HCT116 (cell line): Measurements from ENCODE around the gene MXRA7. TPM values are rescaled to one million over a fixed set of nuclear protein-coding genes. Genes with fewer than 3 reads are reported as not detected.

Experiments
- ATAC-seq: fragments of 200-7000 bp; cut with Tn5 transposase; 2 replicates; pipeline ENCODE4 v1.9.1; 2020; ENCODE audit warnings: mild to moderate bottlenecking, moderate library complexity
- BruUV-seq: library from RNA; stranded (reverse); fragments of 400-500 nt; replicated peaks from 2 replicates; lab custom pipeline; 2021; lab: Mats Ljungman, UMichigan
- CTCF ChIA-PET: fragments of 300-600 bp; sonication (Branson Sonifier 250); formaldehyde crosslinking; loops from one replicate; lab custom pipeline; 2021; ENCODE audit warnings: antibody characterized with exemption; lab: Charles Lee
- POLR2A ChIA-PET: fragments of 300-600, 350-600 bp; sonication (Branson Sonifier 250); formaldehyde crosslinking; loops from one replicate; lab custom pipeline; 2021; ENCODE audit warnings: antibody characterized with exemption; lab: Charles Lee
- RAD21 ChIA-PET, 2 experiments: fragments of 300-600 bp; sonication (Branson Sonifier 250); formaldehyde crosslinking; loops; one replicate each; lab custom pipeline; 2023; ENCODE audit warnings: low total read pairs in 2 of 2; ENCODE audit not compliant: uncharacterized antibody in 2 of 2, unreplicated experiment in 2 of 2, low non-redundant PET in 1 of 2; lab: Charles Lee
- DNase-seq: peaks from one replicate; pipeline ENCODE4 v3.0.0-alpha.2; 2010; ENCODE audit warnings: low read depth, low spot score
- H2AFZ ChIP-seq: fragments of 200-600 bp; shearing (Covaris generic), sonication (generic); 2 replicates; pipeline ENCODE4 v1.6.1; 2017; ENCODE audit warnings: low read depth, mixed run types, mixed read lengths, antibody characterized with exemption, low read length; ENCODE audit not compliant: poor library complexity, severe bottlenecking
- H3K27ac ChIP-seq: 2 replicates; pipeline ENCODE4 v1.5.1; 2012; ENCODE audit warnings: low read depth, low read length
- H3K27me3 ChIP-seq: fragments of 200-600 bp; sonication (generic); 2 replicates; pipeline ENCODE4 v1.6.1; 2016; ENCODE audit warnings: mixed run types, low read length, mixed read lengths; ENCODE audit not compliant: insufficient read depth
- H3K36me3 ChIP-seq, 2 experiments: fragments of 200-500 bp in 1 of 2; fragments of 200-600 bp in 1 of 2; sonication (Bioruptor generic) in 1 of 2; sonication (generic) in 1 of 2; 2 replicates each; pipeline versions ENCODE4 v1.5.1 to v1.6.1; 2014 to 2016; ENCODE audit warnings: low read length in 2 of 2, inconsistent platforms in 1 of 2, mixed read lengths in 1 of 2, mixed run types in 1 of 2; ENCODE audit not compliant: insufficient read depth in 2 of 2, control insufficient read depth in 1 of 2
- H3K4me1 ChIP-seq, 2 experiments: fragments of 200-600 bp in 1 of 2; sonication (generic) in 1 of 2; 2 replicates each; pipeline versions ENCODE4 v1.5.1 to v1.6.1; 2012 to 2017; ENCODE audit warnings: low read length in 2 of 2, inconsistent platforms in 1 of 2, mild to moderate bottlenecking in 1 of 2, mixed read lengths in 1 of 2, mixed run types in 1 of 2, moderate library complexity in 1 of 2; ENCODE audit not compliant: insufficient read depth in 2 of 2, control insufficient read depth in 1 of 2
- H3K4me2 ChIP-seq: fragments of 200-600 bp; sonication (generic); 2 replicates; pipeline ENCODE4 v1.6.1; 2017; ENCODE audit warnings: mixed run types, low read length, mixed read lengths
- H3K4me3 ChIP-seq, 2 experiments: fragments of 200-600 bp in 1 of 2; sonication (generic) in 1 of 2; replicated peaks in 1 of 2; 2 replicates each; pipeline ENCODE4 v1.5.1; 2011 to 2016; ENCODE audit warnings: low read length in 2 of 2, control low read depth in 1 of 2, low read depth in 1 of 2, mild to moderate bottlenecking in 1 of 2, mixed read lengths in 1 of 2, mixed run types in 1 of 2
- H3K79me2 ChIP-seq: fragments of 200-600 bp; sonication (generic); 2 replicates; pipeline ENCODE4 v1.6.1; 2017; ENCODE audit warnings: mild to moderate bottlenecking, mixed run types, low read length, moderate library complexity, mixed read lengths; ENCODE audit not compliant: insufficient read depth
- H3K9ac ChIP-seq: fragments of 200-600 bp; sonication (generic); 2 replicates; pipeline ENCODE4 v1.6.1; 2016; ENCODE audit warnings: low read length, mixed read lengths
- H3K9me2 ChIP-seq: fragments of 200-600 bp; sonication (generic), shearing (Covaris generic); 2 replicates; pipeline ENCODE4 v1.6.1; 2017; ENCODE audit warnings: mixed run types, mild to moderate bottlenecking, moderate library complexity; ENCODE audit not compliant: insufficient read depth
- H3K9me3 ChIP-seq, 2 experiments: fragments of 200-500 bp in 1 of 2; fragments of 200-600 bp in 1 of 2; sonication (Bioruptor generic) in 1 of 2; sonication (generic) in 1 of 2; 2 replicates each; pipeline ENCODE4 v1.6.1; 2014 to 2017; ENCODE audit warnings: low read length in 2 of 2, mixed read lengths in 2 of 2, inconsistent platforms in 1 of 2, low read depth in 1 of 2, mild to moderate bottlenecking in 1 of 2, mixed run types in 1 of 2, moderate library complexity in 1 of 2; ENCODE audit not compliant: control insufficient read depth in 1 of 2, insufficient read depth in 1 of 2
- H4K20me1 ChIP-seq: fragments of 200-600 bp; sonication (generic), shearing (Covaris generic); 2 replicates; pipeline ENCODE4 v1.6.1; 2017; ENCODE audit warnings: mixed run types, mild to moderate bottlenecking, moderate library complexity; ENCODE audit not compliant: insufficient read depth
- ATF3 ChIP-seq: IDR thresholded peaks from 2 replicates; pipeline ENCODE4 v1.6.1; 2012
- CTCF ChIP-seq, 3 experiments: fragments of 200-600 bp in 1 of 3; sonication (generic) in 1 of 3; IDR thresholded peaks in 2 of 3; conservative IDR thresholded peaks in 1 of 3; 2 replicates each; pipeline ENCODE4 v1.5.1; 2012 to 2017; ENCODE audit warnings: low read depth in 2 of 3, low read length in 2 of 3, antibody characterized with exemption in 1 of 3, borderline replicate concordance in 1 of 3, control low read depth in 1 of 3, mild to moderate bottlenecking in 1 of 3, mixed read lengths in 1 of 3, mixed run types in 1 of 3, moderate library complexity in 1 of 3; ENCODE audit not compliant: insufficient read depth in 1 of 3
- EGR1 ChIP-seq: IDR thresholded peaks from 2 replicates; pipeline ENCODE4 v1.6.1; 2012; ENCODE audit warnings: low read depth
- ZBTB33 ChIP-seq: IDR thresholded peaks from 2 replicates; pipeline ENCODE4 v1.6.1; 2011; ENCODE audit warnings: mild to moderate bottlenecking, low read length, moderate library complexity; ENCODE audit not compliant: insufficient replicate concordance; ENCODE audit errors: extremely low read depth
- ZNF274 ChIP-seq: fragments of 200-500 bp; sonication (Bioruptor generic); IDR thresholded peaks from 2 replicates; pipeline ENCODE4 v1.6.1; 2014; ENCODE audit warnings: mild to moderate bottlenecking, low read depth, low read length, inconsistent platforms
- intact Hi-C: fragments of 100-400 bp; cut with micrococcal nuclease; formaldehyde crosslinking; loops from 2 replicates; pipeline ENCODE4 v1.10.0; 2022
- total RNA-seq: library from RNA; stranded (reverse); gene quantifications from one replicate; pipeline ENCODE4 v1.2.1, GENCODE V29; 2021; ENCODE audit not compliant: unreplicated experiment

The MXRA7 gene
- total RNA-seq, 1 experiment from 2014 or later, result 57.1 TPM

- TF ChIP-seq ZBTB33 (no peak), EGR1 (no peak), CTCF (IDR thresholded peaks at IDR 0.05 in 2 of 3, conservative IDR thresholded peaks at IDR 0.05 in 1 of 3; ENCODE audit: borderline replicate concordance in 1 of 3, insufficient read depth in 1 of 3, low read depth in 2 of 3, low read length in 2 of 3) (no peak), ATF3 (no peak), ZNF274 (no peak)
- no TSS peak for BruUV-seq
- Histone ChIP-seq H2AFZ (no peak overlapping the region), H3K9me3 (peaks cover 0 to 5% of the 10 kb centered on the region in 2 experiments; a peak in 1 of 4 replicates), H3K9ac (no peak overlapping the region), H3K36me3 (no peaks in the 10 kb centered on the region), H3K27ac (no peak overlapping the region), H3K27me3 (no peaks in the 10 kb centered on the region), H3K4me2 (no peak overlapping the region), H3K4me1 (peaks cover 3 to 4% of the 10 kb centered on the region in 2 experiments), H3K9me2 (no peaks in the 10 kb centered on the region), H3K4me3 (no peak overlapping the region), H4K20me1 (no peaks in the 10 kb centered on the region), H3K79me2 (no peaks in the 10 kb centered on the region)
- DNase-seq, result no peak
- ChIA-PET CTCF (no interaction called here), RAD21 (no interaction called here), POLR2A (no interaction called here)
- ATAC-seq, result no peak
- intact Hi-C loops, result no loop called here
Observed at GRCh38 chr17:76654408-76654807, 56.4 kb downstream of the MXRA7 start.
